Activated gamma-delta T cell treated with anti-CD3 and anti-CD28 coated beads, Interleukin-2, amount 50 U/mL, for 16 hours (primary cell): ENCODE measurements around the gene FANCM.
"Not testable (repeated sequence)": the region's sequence is repeated elsewhere in the genome, so short reads cannot be mapped to it uniquely, and the experiment has no call there.

Source experiments
- DNase-seq: peaks from one replicate; pipeline ENCODE4 v3.0.0-alpha.2; 2020; ENCODE audit warnings: low read depth

The FANCM gene

DNA sequence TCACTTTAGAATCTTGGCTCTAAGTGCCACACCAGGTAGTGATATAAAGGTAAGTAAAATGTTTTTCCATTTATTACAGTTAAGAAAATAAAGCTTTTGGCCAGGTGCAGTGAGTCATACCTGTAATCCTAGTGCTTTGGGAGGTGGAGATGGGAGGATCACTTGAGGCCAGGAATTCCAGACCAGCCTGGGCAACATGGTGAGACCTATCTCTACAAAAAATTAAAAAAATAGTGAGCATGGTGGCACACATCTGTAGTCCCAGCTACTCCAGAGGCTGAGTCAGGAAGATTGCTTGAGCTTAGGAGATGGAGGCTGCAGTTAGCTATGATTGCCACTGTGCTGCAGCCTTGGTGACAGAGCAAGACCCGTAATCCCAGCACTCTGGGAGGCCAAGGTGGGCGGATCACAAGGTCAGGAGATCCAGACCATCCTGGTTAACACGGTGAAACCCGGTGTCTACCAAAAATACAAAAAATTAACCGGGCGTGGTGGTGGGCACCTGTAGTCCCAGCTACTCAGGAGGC is 5.0 kb downstream of the FANCM start:
- no peak for DNase-seq

- DNase-seq, result not testable (repeated sequence)
Observed at GRCh38 chr14:45142083-45142482, 6.4 kb downstream of the FANCM start.

DNA sequence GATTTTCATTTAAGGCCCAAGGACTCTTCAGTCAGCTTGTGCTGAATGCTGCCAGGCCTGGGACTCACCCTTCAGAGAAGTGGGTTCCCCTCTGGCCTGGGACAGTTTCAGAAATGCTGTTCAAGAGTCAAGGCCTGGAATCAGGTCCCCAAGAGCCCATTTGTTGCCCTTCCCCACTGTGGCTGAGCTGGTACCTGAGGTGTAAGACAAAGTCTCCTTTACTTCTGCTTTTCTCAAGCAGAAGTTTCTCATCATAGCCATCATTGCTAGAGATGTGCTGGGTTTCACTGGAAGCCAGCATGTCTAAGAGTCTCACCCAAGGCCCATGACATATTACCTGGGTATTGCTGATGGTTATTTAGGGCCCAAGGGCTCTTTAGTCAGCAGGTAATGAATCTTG is 8.9 kb downstream of the FANCM start:
- no peak for DNase-seq

- DNase-seq, result no peak
Observed at GRCh38 chr14:45145214-45145613, 9.5 kb downstream of the FANCM start.

- no peak for DNase-seq
Observed at GRCh38 chr14:45149602-45150001, 13.9 kb downstream of the FANCM start.

GRCh38 chr14:45150386-45150890 is 14.7 kb downstream of the FANCM start:
- no peak for DNase-seq

GRCh38 chr14:45156067-45156466 is 20.3 kb downstream of the FANCM start:
- DNase-seq, result no peak

DNA sequence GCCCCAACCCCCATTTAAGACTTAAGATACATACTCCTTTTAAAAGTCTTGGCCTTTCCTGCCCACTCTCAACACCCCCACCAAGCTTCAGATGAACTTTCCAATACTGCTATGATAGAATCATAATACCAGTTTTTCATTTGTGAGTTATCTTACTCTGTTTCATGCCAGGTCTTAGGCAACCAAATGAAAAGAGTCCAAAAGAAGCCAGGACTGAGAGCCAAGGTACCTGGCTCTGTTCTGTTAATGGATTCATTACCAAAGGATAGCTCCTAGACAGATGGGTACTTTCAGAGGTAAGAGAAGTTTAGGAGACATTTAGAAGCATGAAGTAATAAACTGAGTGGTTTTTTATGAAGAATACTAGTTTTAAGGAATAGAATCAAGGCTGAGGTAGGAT is 34.2 kb downstream of the FANCM start:
- DNase-seq, result no peak

DNA sequence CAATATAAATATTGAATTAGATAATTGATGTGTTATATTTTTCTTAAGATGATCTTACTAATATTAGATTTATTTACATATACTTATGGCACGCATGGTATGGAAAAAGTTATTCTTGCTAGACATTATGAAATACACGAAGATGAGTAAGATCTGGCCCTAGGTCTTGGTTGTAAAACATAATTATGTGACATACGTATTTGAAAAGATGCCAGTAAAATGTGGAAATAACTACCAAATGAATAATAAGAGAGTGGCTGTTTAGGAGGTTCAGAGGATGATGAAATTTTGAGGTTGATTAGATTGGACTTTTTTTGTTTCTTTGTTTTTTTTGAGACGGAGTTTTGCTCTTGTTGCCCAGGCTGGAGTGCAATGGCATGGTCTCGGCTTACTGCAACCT is 41.3 kb downstream of the FANCM start:
- no peak for DNase-seq

GRCh38 chr14:45181329-45181728 is 45.6 kb downstream of the FANCM start:
- DNase-seq, result no peak

DNA sequence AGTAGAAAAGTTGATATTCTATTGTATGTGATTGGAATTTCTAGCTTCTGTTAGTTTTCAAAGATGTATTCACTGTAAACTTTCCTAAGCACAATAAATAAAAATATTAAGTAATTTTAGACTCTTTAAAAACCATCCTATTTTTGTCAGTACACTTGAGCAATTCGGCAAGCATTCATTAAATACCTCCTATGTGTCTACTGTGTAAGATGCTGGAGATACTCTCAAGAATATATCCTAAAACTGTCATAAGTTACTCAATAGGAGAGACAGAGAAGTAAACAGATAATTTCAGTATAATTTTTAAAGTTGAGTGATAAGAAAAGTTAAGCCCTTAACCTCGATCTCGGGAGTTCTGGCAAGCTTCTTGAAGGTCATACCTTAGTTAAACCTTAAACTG is 46.1 kb downstream of the FANCM start:
- no peak for DNase-seq

- no peak for DNase-seq
Observed at GRCh38 chr14:45185100-45185814, 49.5 kb downstream of the FANCM start.

- DNase-seq, result no peak
Observed at GRCh38 chr14:45194964-45195363, 59.2 kb downstream of the FANCM start.

DNA sequence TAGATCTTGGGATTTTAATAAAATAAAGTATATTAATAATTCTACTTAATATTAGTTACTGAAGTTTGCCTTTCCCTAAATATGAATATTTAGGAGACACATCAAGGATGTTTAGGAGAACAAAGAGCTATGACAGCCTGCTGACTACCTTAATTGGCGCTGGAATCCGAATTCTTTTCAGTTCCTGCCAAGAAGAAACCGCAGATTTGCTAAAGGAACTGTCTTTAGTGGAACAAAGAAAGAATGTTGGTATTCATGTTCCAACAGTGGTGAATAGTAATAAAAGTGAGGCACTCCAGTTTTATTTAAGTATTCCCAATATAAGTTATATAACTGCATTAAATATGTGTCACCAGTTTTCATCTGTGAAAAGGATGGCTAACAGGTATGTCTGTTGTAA is 62.8 kb downstream of the FANCM start:
- DNase-seq, result no peak

DNA sequence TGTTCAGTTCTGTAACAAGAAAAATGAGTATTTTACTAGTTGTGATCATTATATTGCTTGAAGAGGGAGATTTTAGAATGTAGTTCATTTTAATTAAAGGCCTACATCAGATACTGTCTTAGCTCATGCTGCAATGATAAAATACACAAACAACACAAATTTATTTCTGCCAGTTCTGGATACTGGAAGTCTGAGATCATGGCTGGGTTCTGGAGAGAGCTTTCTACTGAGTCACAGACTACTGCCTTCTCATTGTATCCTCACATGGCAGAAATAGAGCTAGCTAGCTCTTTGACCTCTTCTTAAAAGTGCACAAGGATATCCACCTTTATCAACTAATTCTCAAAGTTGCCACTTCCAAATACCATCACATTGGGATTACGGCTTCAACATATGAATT is 63.5 kb downstream of the FANCM start:
- no peak for DNase-seq

DNA sequence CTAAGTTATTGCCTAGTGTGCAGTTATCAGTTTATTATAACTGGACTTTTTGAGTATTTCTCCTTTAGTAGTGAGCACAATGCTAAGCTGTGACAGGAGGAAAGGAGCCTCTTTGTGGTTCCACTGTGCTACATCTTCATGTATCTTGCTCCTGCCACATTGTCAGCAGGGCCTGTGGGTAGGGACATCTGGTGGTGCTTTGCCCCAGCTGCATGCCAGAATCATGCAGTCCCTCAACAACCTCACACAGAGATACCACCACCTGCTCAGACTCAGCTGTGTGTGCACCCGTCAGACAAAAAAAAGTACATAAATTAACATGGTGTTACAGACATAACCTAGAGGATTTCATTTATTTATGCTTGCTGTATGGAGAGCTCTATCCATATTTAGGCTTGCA is 66.2 kb downstream of the FANCM start:
- DNase-seq, result no peak

GRCh38 chr14:45204241-45204640 is 68.5 kb downstream of the FANCM start:
- no peak for DNase-seq

DNA sequence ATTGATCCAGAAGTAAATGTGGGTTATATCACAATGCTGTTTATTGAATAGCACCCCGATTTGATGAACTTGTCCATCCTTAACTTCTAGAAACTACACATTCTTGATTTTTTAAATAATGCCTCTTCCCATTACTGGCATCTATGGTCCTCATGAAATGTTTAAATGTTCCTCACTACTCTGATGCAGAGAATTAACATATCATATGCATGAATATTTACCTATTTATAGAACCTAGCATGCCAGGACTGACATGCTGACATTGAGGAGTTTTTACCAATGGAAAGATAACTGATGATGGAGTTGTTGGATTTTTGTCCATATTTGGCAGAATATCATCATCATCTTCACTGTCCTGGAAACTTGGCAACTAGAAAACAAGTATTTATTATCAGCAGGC is 74.4 kb downstream of the FANCM start:
- no peak for DNase-seq

- DNase-seq, result no peak
Observed at GRCh38 chr14:45211295-45211694, 75.6 kb downstream of the FANCM start.

DNA sequence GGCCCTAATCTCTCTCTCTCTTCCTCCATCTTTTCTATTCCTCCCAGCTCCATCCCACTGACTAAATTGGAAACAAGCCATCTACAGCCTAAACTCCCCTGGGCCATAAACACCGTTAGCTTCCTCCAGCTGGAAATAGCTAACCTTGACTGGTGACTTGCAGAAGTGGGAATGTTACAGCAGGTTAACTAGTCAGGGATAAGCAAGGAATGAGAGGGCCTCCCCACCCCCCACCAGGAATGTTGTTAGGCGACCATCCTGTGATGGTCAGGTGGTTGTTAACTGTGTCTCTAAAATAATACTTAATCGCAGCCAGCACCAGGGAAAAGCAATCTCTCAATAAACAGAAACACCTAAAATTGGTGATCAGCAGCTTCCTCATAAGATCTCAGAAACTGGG is 76.5 kb downstream of the FANCM start:
- no peak for DNase-seq

- not testable (repeated sequence) for DNase-seq
Observed at GRCh38 chr14:45213716-45214115, 78.0 kb downstream of the FANCM start.

DNA sequence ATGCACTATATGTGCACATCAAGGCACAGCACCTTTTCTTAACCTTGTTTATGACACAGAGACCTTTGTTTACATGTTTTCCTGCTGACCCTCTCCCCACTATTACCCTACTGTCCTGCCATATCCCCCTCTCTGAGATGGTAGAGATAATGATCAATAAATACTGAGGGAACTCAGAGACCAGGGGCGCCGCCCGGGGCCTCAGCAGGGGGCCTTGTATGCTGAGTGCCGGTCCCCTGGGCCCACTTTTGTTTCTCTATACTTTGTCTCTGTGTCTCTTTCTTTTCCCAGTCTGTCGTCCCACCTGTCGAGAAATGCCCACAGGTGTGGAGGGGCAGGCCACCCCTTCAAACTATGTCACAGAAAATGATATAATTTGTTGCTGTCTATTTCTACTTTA is 78.6 kb downstream of the FANCM start:
- DNase-seq, result not testable (repeated sequence)

GRCh38 chr14:45222485-45223262 is 86.9 kb downstream of the FANCM start:
- DNase-seq, result no peak
